SK-N-SH treated with all-trans-retinoic acid at 6 μM for 48 hours (cell line): ENCODE results near the gene HSD17B1.
"Not testable (repeated sequence)": the region's sequence is repeated elsewhere in the genome, so short reads cannot be mapped to it uniquely, and the experiment has no call there.

Experiments used
- ATAC-seq: fragments of 200-7000 bp; cut with Tn5 transposase; 3 replicates; pipeline ENCODE4 v1.9.1; 2020; ENCODE audit warnings: mild to moderate bottlenecking, moderate library complexity
- ARNTL ChIP-seq: fragments of 450-650 bp; formaldehyde crosslinking; IDR thresholded peaks from 2 replicates; pipeline ENCODE4 v1.5.0; 2020; ENCODE audit warnings: low read depth, mild to moderate bottlenecking, moderate library complexity, borderline replicate concordance
- BACH2 ChIP-seq: fragments of 250-450 bp; sonication (Bioruptor Pico); IDR thresholded peaks from 2 replicates; pipeline ENCODE4 v1.9.0; 2021; ENCODE audit warnings: mild to moderate bottlenecking, borderline replicate concordance
- CREB5 ChIP-seq: fragments of 250-450 bp; sonication (Bioruptor Pico); IDR thresholded peaks from 2 replicates; pipeline ENCODE4 v1.5.1; 2020; ENCODE audit warnings: low read depth, mild to moderate bottlenecking, moderate library complexity
- CSDC2 ChIP-seq: fragments of 250-450 bp; sonication (Bioruptor Pico); IDR thresholded peaks from 2 replicates; pipeline ENCODE4 v1.5.0; 2020; ENCODE audit warnings: mild to moderate bottlenecking, moderate library complexity
- ESRRG ChIP-seq: fragments of 250-450 bp; sonication (Bioruptor Pico); IDR thresholded peaks from 2 replicates; pipeline ENCODE4 v1.6.1; 2021; ENCODE audit warnings: mild to moderate bottlenecking
- GLIS3 ChIP-seq: fragments of 250-450 bp; sonication (Bioruptor Pico); IDR thresholded peaks from 2 replicates; pipeline ENCODE4 v1.5.0; 2020; ENCODE audit warnings: mild to moderate bottlenecking, moderate library complexity
- ISL1 ChIP-seq: fragments of 250-450 bp; sonication (Bioruptor Pico); IDR thresholded peaks from 2 replicates; pipeline ENCODE4 v2.1.2; 2022; ENCODE audit warnings: mild to moderate bottlenecking, moderate library complexity
- OSR1 ChIP-seq: fragments of 250-450 bp; sonication (Bioruptor Pico); IDR thresholded peaks from 2 replicates; pipeline ENCODE4 v1.8.0; 2022; ENCODE audit warnings: moderate library complexity, mild to moderate bottlenecking, inconsistent platforms
- POU6F1 ChIP-seq: fragments of 250-450 bp; sonication (Bioruptor Pico); IDR thresholded peaks from 2 replicates; pipeline ENCODE4 v1.8.0; 2021; ENCODE audit warnings: low read depth, mild to moderate bottlenecking, moderate library complexity, borderline replicate concordance
- PPARA ChIP-seq: fragments of 250-450 bp; sonication (Bioruptor Pico); IDR thresholded peaks from 2 replicates; pipeline ENCODE4 v1.5.0; 2020; ENCODE audit warnings: mild to moderate bottlenecking, borderline replicate concordance
- RARB ChIP-seq: fragments of 250-450 bp; sonication (Bioruptor Pico); IDR thresholded peaks from 2 replicates; pipeline ENCODE4 v1.8.0; 2021; ENCODE audit warnings: mild to moderate bottlenecking, moderate library complexity
- SNAI2 ChIP-seq: fragments of 250-450 bp; sonication (Bioruptor Pico); IDR thresholded peaks from 2 replicates; pipeline ENCODE4 v1.5.0; 2020; ENCODE audit warnings: mild to moderate bottlenecking, moderate library complexity
- TCF4 ChIP-seq: fragments of 250-450 bp; sonication (Bioruptor Pico); IDR thresholded peaks from 2 replicates; pipeline ENCODE4 v1.8.0; 2021; ENCODE audit warnings: mild to moderate bottlenecking, moderate library complexity, borderline replicate concordance
- TOX ChIP-seq: fragments of 250-450 bp; sonication (Bioruptor Pico); IDR thresholded peaks from 2 replicates; pipeline ENCODE4 v1.8.0; 2021; ENCODE audit warnings: mild to moderate bottlenecking, moderate library complexity, borderline replicate concordance
- ZC3H10 ChIP-seq: fragments of 250-450 bp; sonication (Bioruptor Pico); IDR thresholded peaks from 2 replicates; pipeline ENCODE4 v1.5.1; 2021; ENCODE audit warnings: mild to moderate bottlenecking, moderate library complexity
- ZFP3 ChIP-seq: fragments of 250-450 bp; sonication (Bioruptor Pico); IDR thresholded peaks from 2 replicates; pipeline ENCODE4 v1.5.0; 2020; ENCODE audit warnings: mild to moderate bottlenecking, moderate library complexity
- ZNF565 ChIP-seq: fragments of 450-650 bp; formaldehyde crosslinking; conservative IDR thresholded peaks from 2 replicates; pipeline ENCODE4 v1.5.0; 2020; ENCODE audit warnings: low read depth, mild to moderate bottlenecking, moderate library complexity
- ZNF70 ChIP-seq: fragments of 450-650 bp; formaldehyde crosslinking; IDR thresholded peaks from 2 replicates; pipeline ENCODE4 v1.5.0; 2020; ENCODE audit warnings: mild to moderate bottlenecking, moderate library complexity
- ZNF8 ChIP-seq: fragments of 450-650 bp; formaldehyde crosslinking; IDR thresholded peaks from 2 replicates; pipeline ENCODE4 v1.5.0; 2020; ENCODE audit warnings: mild to moderate bottlenecking, moderate library complexity
- TF ChIP-seq, protein P1 (sequence below): fragments of 250-450 bp; sonication (Bioruptor Pico); IDR thresholded peaks from 2 replicates; pipeline ENCODE4 v1.5.1; 2021; ENCODE audit warnings: mild to moderate bottlenecking, moderate library complexity
- TF ChIP-seq, protein P2 (sequence below): fragments of 250-450 bp; sonication (Bioruptor Pico); IDR thresholded peaks from 2 replicates; pipeline ENCODE4 v1.5.0; 2020; ENCODE audit warnings: mild to moderate bottlenecking, moderate library complexity
- TF ChIP-seq, protein P3 (sequence below): fragments of 250-450 bp; sonication (Bioruptor Pico); IDR thresholded peaks from 2 replicates; pipeline ENCODE4 v1.8.0; 2020; ENCODE audit warnings: mild to moderate bottlenecking, moderate library complexity, borderline replicate concordance

The HSD17B1 gene

GRCh38 chr17:42537826-42538451 lies 14.8 kb upstream of the HSD17B1 start:
- TF ChIP-seq ESRRG (CRISPR knock-in tag) = no peak
- TF ChIP-seq RARB (CRISPR knock-in tag) = no peak
- no peak for TF ChIP-seq PPARA
- TF ChIP-seq, protein P1, sequence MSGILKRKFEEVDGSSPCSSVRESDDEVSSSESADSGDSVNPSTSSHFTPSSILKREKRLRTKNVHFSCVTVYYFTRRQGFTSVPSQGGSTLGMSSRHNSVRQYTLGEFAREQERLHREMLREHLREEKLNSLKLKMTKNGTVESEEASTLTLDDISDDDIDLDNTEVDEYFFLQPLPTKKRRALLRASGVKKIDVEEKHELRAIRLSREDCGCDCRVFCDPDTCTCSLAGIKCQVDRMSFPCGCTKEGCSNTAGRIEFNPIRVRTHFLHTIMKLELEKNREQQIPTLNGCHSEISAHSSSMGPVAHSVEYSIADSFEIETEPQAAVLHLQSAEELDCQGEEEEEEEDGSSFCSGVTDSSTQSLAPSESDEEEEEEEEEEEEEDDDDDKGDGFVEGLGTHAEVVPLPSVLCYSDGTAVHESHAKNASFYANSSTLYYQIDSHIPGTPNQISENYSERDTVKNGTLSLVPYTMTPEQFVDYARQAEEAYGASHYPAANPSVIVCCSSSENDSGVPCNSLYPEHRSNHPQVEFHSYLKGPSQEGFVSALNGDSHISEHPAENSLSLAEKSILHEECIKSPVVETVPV (CRISPR knock-in tag) = no peak
- TF ChIP-seq, protein P2, sequence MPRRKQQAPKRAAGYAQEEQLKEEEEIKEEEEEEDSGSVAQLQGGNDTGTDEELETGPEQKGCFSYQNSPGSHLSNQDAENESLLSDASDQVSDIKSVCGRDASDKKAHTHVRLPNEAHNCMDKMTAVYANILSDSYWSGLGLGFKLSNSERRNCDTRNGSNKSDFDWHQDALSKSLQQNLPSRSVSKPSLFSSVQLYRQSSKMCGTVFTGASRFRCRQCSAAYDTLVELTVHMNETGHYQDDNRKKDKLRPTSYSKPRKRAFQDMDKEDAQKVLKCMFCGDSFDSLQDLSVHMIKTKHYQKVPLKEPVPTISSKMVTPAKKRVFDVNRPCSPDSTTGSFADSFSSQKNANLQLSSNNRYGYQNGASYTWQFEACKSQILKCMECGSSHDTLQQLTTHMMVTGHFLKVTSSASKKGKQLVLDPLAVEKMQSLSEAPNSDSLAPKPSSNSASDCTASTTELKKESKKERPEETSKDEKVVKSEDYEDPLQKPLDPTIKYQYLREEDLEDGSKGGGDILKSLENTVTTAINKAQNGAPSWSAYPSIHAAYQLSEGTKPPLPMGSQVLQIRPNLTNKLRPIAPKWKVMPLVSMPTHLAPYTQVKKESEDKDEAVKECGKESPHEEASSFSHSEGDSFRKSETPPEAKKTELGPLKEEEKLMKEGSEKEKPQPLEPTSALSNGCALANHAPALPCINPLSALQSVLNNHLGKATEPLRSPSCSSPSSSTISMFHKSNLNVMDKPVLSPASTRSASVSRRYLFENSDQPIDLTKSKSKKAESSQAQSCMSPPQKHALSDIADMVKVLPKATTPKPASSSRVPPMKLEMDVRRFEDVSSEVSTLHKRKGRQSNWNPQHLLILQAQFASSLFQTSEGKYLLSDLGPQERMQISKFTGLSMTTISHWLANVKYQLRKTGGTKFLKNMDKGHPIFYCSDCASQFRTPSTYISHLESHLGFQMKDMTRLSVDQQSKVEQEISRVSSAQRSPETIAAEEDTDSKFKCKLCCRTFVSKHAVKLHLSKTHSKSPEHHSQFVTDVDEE (CRISPR knock-in tag) = no peak
- TF ChIP-seq ISL1 (CRISPR knock-in tag) = no peak
- no peak for TF ChIP-seq ZC3H10 (CRISPR knock-in tag)
- TF ChIP-seq, protein P3, sequence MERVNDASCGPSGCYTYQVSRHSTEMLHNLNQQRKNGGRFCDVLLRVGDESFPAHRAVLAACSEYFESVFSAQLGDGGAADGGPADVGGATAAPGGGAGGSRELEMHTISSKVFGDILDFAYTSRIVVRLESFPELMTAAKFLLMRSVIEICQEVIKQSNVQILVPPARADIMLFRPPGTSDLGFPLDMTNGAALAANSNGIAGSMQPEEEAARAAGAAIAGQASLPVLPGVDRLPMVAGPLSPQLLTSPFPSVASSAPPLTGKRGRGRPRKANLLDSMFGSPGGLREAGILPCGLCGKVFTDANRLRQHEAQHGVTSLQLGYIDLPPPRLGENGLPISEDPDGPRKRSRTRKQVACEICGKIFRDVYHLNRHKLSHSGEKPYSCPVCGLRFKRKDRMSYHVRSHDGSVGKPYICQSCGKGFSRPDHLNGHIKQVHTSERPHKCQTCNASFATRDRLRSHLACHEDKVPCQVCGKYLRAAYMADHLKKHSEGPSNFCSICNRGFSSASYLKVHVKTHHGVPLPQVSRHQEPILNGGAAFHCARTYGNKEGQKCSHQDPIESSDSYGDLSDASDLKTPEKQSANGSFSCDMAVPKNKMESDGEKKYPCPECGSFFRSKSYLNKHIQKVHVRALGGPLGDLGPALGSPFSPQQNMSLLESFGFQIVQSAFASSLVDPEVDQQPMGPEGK (CRISPR knock-in tag) = no peak
- TF ChIP-seq POU6F1 (CRISPR knock-in tag) = no peak
- TF ChIP-seq ZNF70 (CRISPR knock-in tag) = no peak
- TF ChIP-seq TOX (CRISPR knock-in tag) = no peak

DNA sequence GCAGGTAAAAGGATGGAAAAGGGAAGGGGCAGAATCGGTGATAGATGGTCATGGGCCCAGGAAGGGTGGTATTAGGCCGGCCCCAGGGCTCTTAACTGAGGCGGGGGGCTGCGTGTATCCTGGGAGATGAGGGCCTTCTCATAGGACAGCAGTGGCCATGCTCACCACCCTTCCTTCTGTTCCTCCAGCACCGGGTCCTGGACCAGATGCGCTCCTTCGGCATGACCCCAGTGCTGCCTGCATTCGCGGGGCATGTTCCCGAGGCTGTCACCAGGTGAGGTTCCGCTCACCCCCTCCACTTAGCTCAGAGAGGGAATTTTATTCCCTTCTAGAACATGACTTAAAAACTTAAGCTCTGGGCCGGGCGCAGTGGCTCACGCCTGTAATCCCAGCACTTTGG lies 14.2 kb upstream of the HSD17B1 start:
- ATAC-seq = no peak
- TF ChIP-seq ARNTL (CRISPR knock-in tag) (no peak), SNAI2 (no peak), CSDC2 (no peak), ZC3H10 (CRISPR knock-in tag) (no peak), ZFP3 (CRISPR knock-in tag) (no peak), RARB (CRISPR knock-in tag) (no peak), CREB5 (CRISPR knock-in tag) (no peak), ZNF565 (no peak), BACH2 (no peak), ZNF70 (CRISPR knock-in tag) (no peak), ZNF8 (CRISPR knock-in tag) (no peak), GLIS3 (CRISPR knock-in tag) (no peak), TOX (CRISPR knock-in tag) (no peak), TCF4 (CRISPR knock-in tag) (no peak), OSR1 (CRISPR knock-in tag) (no peak), ISL1 (CRISPR knock-in tag) (no peak)
- TF ChIP-seq, protein P1 (CRISPR knock-in tag) = no peak

More at GRCh38 chr17:42537826-42538451, 14.8 kb upstream of the HSD17B1 start:
- no peak for ATAC-seq

GRCh38 chr17:42540558-42540957 lies 12.2 kb upstream of the HSD17B1 start:
- ATAC-seq = not testable (repeated sequence)
